NCI-H2227 treated with DMSO at 0.1 percent for 48 hours (cell line): ENCODE data around the gene CCDC85B.

Experiments used
- DNase-seq: peaks from one replicate; lab custom pipeline; 2025; lab: John Stamatoyannopoulos, UW

Gene CCDC85B

GRCh38 chr11:65934014-65934413 lies 43.5 kb downstream of the CCDC85B start:
- no peak for DNase-seq

- DNase-seq = no peak
These were observed 47.3 kb downstream of the CCDC85B start for GRCh38 chr11:65937766-65938165.
